H1 (cell line): Measurements from ENCODE around the gene MOK. TPM values are rescaled to one million over a fixed set of nuclear protein-coding genes. Genes with fewer than 3 reads are reported as not detected.

Experiments
- CTCF ChIA-PET: fragments of 300-600 bp; sonication (Branson Sonifier 250); formaldehyde crosslinking; loops from one replicate; lab custom pipeline; 2021; ENCODE audit not compliant: partially characterized antibody; lab: Charles Lee
- POLR2A ChIA-PET: fragments of 300-600 bp; sonication (Branson Sonifier 250); formaldehyde crosslinking; loops from one replicate; lab custom pipeline; 2021; ENCODE audit warnings: inconsistent platforms; ENCODE audit not compliant: partially characterized antibody; lab: Charles Lee
- DNase-seq, 2 experiments: peaks; one replicate each; pipeline versions ENCODE4 v3.0.0 to v3.0.0-alpha.2; 2010 to 2022; ENCODE audit warnings: low spot score in 2 of 2, low read depth in 1 of 2, mixed read lengths in 1 of 2
- FAIRE-seq: peaks from 2 replicates; lab custom pipeline; 2011; peaks lifted over from hg19 to GRCh38; lab: Jason Lieb, UNC
- H2AFZ ChIP-seq: 2 replicates; pipeline ENCODE4 v1.8.1; 2012; ENCODE audit warnings: low read length, inconsistent platforms
- H2AK5ac ChIP-seq: 2 replicates; pipeline ENCODE4 v1.6.1; 2013; ENCODE audit warnings: low read depth, low read length
- H2BK120ac ChIP-seq: replicated peaks from 2 replicates; pipeline ENCODE3; 2013; ENCODE audit warnings: low read depth, low read length, inconsistent platforms
- H2BK12ac ChIP-seq: 2 replicates; pipeline ENCODE4 v1.6.1; 2013; ENCODE audit warnings: low read depth, low read length
- H2BK15ac ChIP-seq: 2 replicates; pipeline ENCODE4 v1.6.1; 2013; ENCODE audit warnings: low read length
- H2BK20ac ChIP-seq: 2 replicates; pipeline ENCODE4 v1.6.1; 2013; ENCODE audit warnings: low read length
- H2BK5ac ChIP-seq: 2 replicates; pipeline ENCODE4 v1.6.1; 2013; ENCODE audit warnings: low read depth, low read length
- H3K14ac ChIP-seq: 2 replicates; pipeline ENCODE4 v1.6.1; 2013; ENCODE audit warnings: inconsistent platforms; ENCODE audit not compliant: insufficient read length
- H3K18ac ChIP-seq: 2 replicates; pipeline ENCODE4 v1.6.1; 2013; ENCODE audit warnings: low read length; ENCODE audit errors: extremely low read depth
- H3K23ac ChIP-seq: 2 replicates; pipeline ENCODE4 v1.6.1; 2013; ENCODE audit warnings: inconsistent platforms; ENCODE audit not compliant: insufficient read length
- H3K23me2 ChIP-seq: 2 replicates; pipeline ENCODE4 v1.6.1; 2013; ENCODE audit warnings: low read depth, low read length
- H3K27ac ChIP-seq: 2 replicates; pipeline ENCODE4 v1.6.1; 2011; ENCODE audit warnings: low read depth, low read length, inconsistent platforms
- H3K27me3 ChIP-seq, 4 experiments: replicated peaks in 1 of 4; 1 replicate in 1 of 4; 2 replicates in 3 of 4; pipeline versions ENCODE4 v1.6.1 to v1.8.1; 2011 to 2013; ENCODE audit warnings: low read length in 3 of 4, mild to moderate bottlenecking in 3 of 4, inconsistent platforms in 2 of 4, mixed read lengths in 2 of 4, moderate library complexity in 1 of 4; ENCODE audit not compliant: control insufficient read depth in 3 of 4, insufficient read depth in 3 of 4; ENCODE audit errors: extremely low read depth in 1 of 4
- H3K36me3 ChIP-seq, 4 experiments: 2 replicates each; pipeline versions ENCODE4 v1.6.1 to v1.8.1; 2011 to 2013; ENCODE audit warnings: mild to moderate bottlenecking in 4 of 4, low read length in 3 of 4, moderate library complexity in 2 of 4, control low read depth in 1 of 4, inconsistent platforms in 1 of 4; ENCODE audit not compliant: insufficient read depth in 4 of 4, control insufficient read depth in 2 of 4
- H3K4ac ChIP-seq: replicated peaks from 2 replicates; pipeline ENCODE3; 2013; ENCODE audit warnings: low read length, low read depth, mixed read lengths, inconsistent platforms; ENCODE audit not compliant: insufficient read length
- H3K4me1 ChIP-seq, 4 experiments: replicated peaks in 1 of 4; 1 replicate in 1 of 4; 2 replicates in 3 of 4; pipeline versions ENCODE4 v1.6.1 to v1.8.1; 2011 to 2013; ENCODE audit warnings: low read length in 3 of 4, inconsistent platforms in 2 of 4, mixed read lengths in 1 of 4; ENCODE audit not compliant: insufficient read depth in 4 of 4, control insufficient read depth in 3 of 4
- H3K4me2 ChIP-seq, 2 experiments: 2 replicates each; pipeline versions ENCODE4 v1.6.1 to v1.8.1; 2011 to 2013; ENCODE audit warnings: low read depth in 2 of 2, low read length in 2 of 2, control low read depth in 1 of 2, inconsistent platforms in 1 of 2, mild to moderate bottlenecking in 1 of 2; ENCODE audit not compliant: insufficient read depth in 1 of 2
- H3K4me3 ChIP-seq, 4 experiments: fragments of 200-600, 300-600 bp in 1 of 4; sonication (generic), shearing (Covaris generic), sonication (Bioruptor Twin) in 1 of 4; 2 replicates each; pipeline versions ENCODE4 v1.5.1 to v1.8.1; 2011 to 2016; ENCODE audit warnings: low read length in 4 of 4, low read depth in 3 of 4, control low read depth in 2 of 4, inconsistent platforms in 2 of 4, mild to moderate bottlenecking in 2 of 4, mixed read lengths in 1 of 4, moderate library complexity in 1 of 4; ENCODE audit not compliant: insufficient read depth in 2 of 4; ENCODE audit errors: extremely low read depth in 1 of 4
- H3K56ac ChIP-seq: replicated peaks from 2 replicates; pipeline ENCODE3; 2013; ENCODE audit warnings: low read depth, mild to moderate bottlenecking, mixed read lengths, low read length, inconsistent platforms; ENCODE audit not compliant: insufficient read length
- H3K79me1 ChIP-seq: 2 replicates; pipeline ENCODE4 v1.6.1; 2013; ENCODE audit warnings: low read depth, low read length, control low read depth
- H3K79me2 ChIP-seq, 2 experiments: 2 replicates each; pipeline versions ENCODE4 v1.6.1 to v1.8.1; 2012 to 2013; ENCODE audit warnings: low read length in 2 of 2, mild to moderate bottlenecking in 2 of 2, inconsistent platforms in 1 of 2; ENCODE audit not compliant: insufficient read depth in 2 of 2, control insufficient read depth in 1 of 2
- H3K9ac ChIP-seq, 4 experiments: replicated peaks in 1 of 4; 1 replicate in 1 of 4; 2 replicates in 3 of 4; pipeline versions ENCODE4 v1.6.1 to v1.8.1; 2011 to 2013; ENCODE audit warnings: low read depth in 3 of 4, low read length in 3 of 4, control low read depth in 2 of 4, mild to moderate bottlenecking in 2 of 4, moderate library complexity in 2 of 4, inconsistent platforms in 1 of 4; ENCODE audit errors: extremely low read depth in 1 of 4
- H3K9me3 ChIP-seq, 2 experiments: 2 replicates each; pipeline versions ENCODE4 v1.6.1 to v1.8.1; 2012 to 2013; ENCODE audit warnings: mild to moderate bottlenecking in 2 of 2, moderate library complexity in 2 of 2, control low read depth in 1 of 2, inconsistent platforms in 1 of 2, low read depth in 1 of 2, low read length in 1 of 2, mixed read lengths in 1 of 2; ENCODE audit not compliant: insufficient read depth in 2 of 2
- H4K20me1 ChIP-seq, 2 experiments: replicated peaks in 1 of 2; 2 replicates each; pipeline versions ENCODE3 to v1.8.1; 2011 to 2013; ENCODE audit warnings: inconsistent platforms in 2 of 2, low read length in 2 of 2, mild to moderate bottlenecking in 1 of 2; ENCODE audit not compliant: insufficient read depth in 2 of 2, control insufficient read depth in 1 of 2
- H4K5ac ChIP-seq: 2 replicates; pipeline ENCODE4 v1.6.1; 2013; ENCODE audit warnings: low read length, low read depth, mixed read lengths, inconsistent platforms; ENCODE audit not compliant: insufficient read length
- H4K8ac ChIP-seq: 2 replicates; pipeline ENCODE4 v1.8.0; 2013; ENCODE audit warnings: mild to moderate bottlenecking, moderate library complexity, low read length, inconsistent platforms; ENCODE audit not compliant: insufficient read depth; ENCODE audit errors: extremely low read depth
- H4K91ac ChIP-seq: replicated peaks from 2 replicates; pipeline ENCODE3; 2013; ENCODE audit warnings: low read length, mixed read lengths, inconsistent platforms; ENCODE audit not compliant: insufficient read length
- BACH1 ChIP-seq: IDR thresholded peaks from 2 replicates; pipeline ENCODE4 v1.6.1; 2012; ENCODE audit warnings: low read length, improper control_type of control experiment
- JUN ChIP-seq: IDR thresholded peaks from 2 replicates; pipeline ENCODE4 v1.6.1; 2011; ENCODE audit warnings: low read depth, mild to moderate bottlenecking, improper control_type of control experiment, low read length
- KDM5A ChIP-seq: fragments of 200-600 bp; IDR thresholded peaks from 2 replicates; pipeline ENCODE4 v1.7.1; 2012; ENCODE audit warnings: mild to moderate bottlenecking, low read length, inconsistent platforms, mixed read lengths
- POLR2A ChIP-seq, 2 experiments: IDR thresholded peaks; 1 replicate in 1 of 2; 2 replicates in 1 of 2; pipeline ENCODE4 v1.6.1; 2011; ENCODE audit warnings: low read depth in 2 of 2, low read length in 2 of 2, mild to moderate bottlenecking in 2 of 2; ENCODE audit errors: control extremely low read depth in 1 of 2
- SUZ12 ChIP-seq: fragments of 200-600 bp; sonication (generic); IDR thresholded peaks from 2 replicates; pipeline ENCODE4 v1.6.1; 2012; ENCODE audit warnings: mild to moderate bottlenecking, inconsistent platforms, low read length, moderate library complexity, mixed read lengths
- TCF12 ChIP-seq: IDR thresholded peaks from 2 replicates; pipeline ENCODE4 v1.6.1; 2011; ENCODE audit warnings: low read depth, mild to moderate bottlenecking, low read length
- WGBS, 2 experiments: shearing (Covaris generic) in 1 of 2; methylation state at CpG; one replicate each; pipeline versions ENCODE4 v1.1.6 to v1.1.7; 2013 to 2015; ENCODE audit warnings: low lambda C conversion rate in 2 of 2, mixed read lengths in 2 of 2, inconsistent platforms in 1 of 2, low coverage in 1 of 2, missing lambda C conversion rate in 1 of 2; ENCODE audit not compliant: insufficient replicate concordance in 2 of 2, insufficient coverage in 1 of 2, insufficient read length in 1 of 2; ENCODE audit errors: extremely low coverage in 1 of 2, missing lambda C conversion rate in 1 of 2; 5-methylcytosine and 5-hydroxymethylcytosine counted together
- polyA plus RNA-seq, 7 experiments: library from polyadenylated mRNA; depleted of rRNA in 3 of 7; stranded (reverse) in 5 of 7; unstranded in 2 of 7; fragments of >200 nt in 5 of 7; fragments of 200-250 nt in 2 of 7; gene quantifications; 1 replicate in 5 of 7; 2 replicates in 1 of 7; 4 replicates in 1 of 7; pipeline versions ENCODE4 v1.2.1 to v1.2.3, GENCODE V29; 2011 to 2013; ENCODE audit warnings: missing spikeins in 2 of 7, mixed read lengths in 2 of 7
- total RNA-seq: library from RNA; stranded (reverse); fragmentation: NEBNext Ultra II Directional; extraction: Animal tissue kit (Norgen Biotek cat#: 25700); gene quantifications from 2 replicates; pipeline ENCODE4 v1.2.1, GENCODE V29; 2021
- TF ChIP-seq, protein P1 (sequence below), 3 experiments: IDR thresholded peaks; 1 replicate in 2 of 3; 2 replicates in 1 of 3; pipeline versions ENCODE4 v1.5.1 to v1.6.1; 2011; ENCODE audit warnings: low read length in 3 of 3, mild to moderate bottlenecking in 3 of 3, inconsistent platforms in 2 of 3, low read depth in 1 of 3, moderate library complexity in 1 of 3; ENCODE audit not compliant: insufficient read depth in 1 of 3; ENCODE audit errors: control extremely low read depth in 1 of 3

The MOK gene
- total and polyA plus RNA-seq, 2 of the 8 experiments (the other 6 are each of a cell fraction or from before 2014, with no cell fraction given) = 2.1 to 2.5 TPM

DNA sequence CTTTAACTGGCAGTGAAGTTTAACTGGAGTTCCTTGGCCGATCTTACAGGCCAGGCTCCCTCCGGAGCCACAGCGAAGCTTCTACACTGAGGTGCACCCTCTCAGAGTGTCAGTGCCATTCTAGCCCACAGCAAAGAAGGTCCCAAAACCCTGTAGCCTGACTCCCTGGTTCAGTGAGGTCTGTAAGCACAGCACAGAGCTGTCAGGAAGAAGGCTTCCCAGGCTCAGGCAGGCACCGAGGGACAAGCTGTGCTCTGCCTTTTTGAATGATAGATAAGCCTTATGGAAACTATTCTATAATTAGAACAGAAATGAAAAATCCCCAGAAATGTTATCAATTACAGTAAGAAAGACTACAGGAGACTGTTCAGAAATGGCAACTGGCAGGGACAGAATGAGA, 40.2 kb downstream of the MOK start:
- H3K4ac ChIP-seq = no peak overlapping the region
- WGBS, 2 experiments = 87% methylated on average over 4 of the region's 4 CpGs; no CpG with 5 or more reads in 1 of the 2 experiments
- H3K18ac ChIP-seq = no peak overlapping the region
- DNase-seq = no peak
- H2BK20ac ChIP-seq = no peak overlapping the region
- ChIA-PET CTCF (interaction anchor here (0.8 to 1.2 kb wide), 5 partner anchors 8 to 44 kb away, joined by 3 to 4 read pairs (median 3); no protein-coding TSS in a partner anchor), POLR2A (interaction anchor here (1.1 kb wide), 1 partner anchor 173 kb away, joined by 3 read pairs; no protein-coding TSS in a partner anchor)
- H3K23me2 ChIP-seq = no peaks in the 10 kb centered on the region
- H4K20me1 ChIP-seq = no peaks in the 10 kb centered on the region
- no peak overlapping the region for H3K56ac ChIP-seq
- no peak overlapping the region for H3K23ac ChIP-seq
- no peaks in the 10 kb centered on the region for H3K9me3 ChIP-seq
- no peaks in the 10 kb centered on the region for H3K79me1 ChIP-seq
- H2AK5ac ChIP-seq = no peak overlapping the region
- H4K8ac ChIP-seq = no peak overlapping the region
- no peak overlapping the region for H3K14ac ChIP-seq
- no peaks in the 10 kb centered on the region for H3K36me3 ChIP-seq
- no peak overlapping the region for H3K9ac ChIP-seq
- H2BK12ac ChIP-seq = no peak overlapping the region; the same call in 1 of the 2 replicates
- H2AFZ ChIP-seq = no peak overlapping the region
- no peak overlapping the region for H2BK15ac ChIP-seq
- H2BK5ac ChIP-seq = no peak overlapping the region
- no peaks in the 10 kb centered on the region for H3K27me3 ChIP-seq
- H4K5ac ChIP-seq = no peak overlapping the region
- no peak overlapping the region for H3K4me2 ChIP-seq
- no peak overlapping the region for H3K27ac ChIP-seq
- H3K79me2 ChIP-seq = no peaks in the 10 kb centered on the region
- H3K4me1 ChIP-seq = peaks cover 0 to 3% (median 2%) of the 10 kb centered on the region in 4 experiments; a peak in 2 of 7 replicates
- no peak for FAIRE-seq
- no peak overlapping the region for H2BK120ac ChIP-seq
- no peak overlapping the region for H3K4me3 ChIP-seq
- H4K91ac ChIP-seq = no peak overlapping the region
- TF ChIP-seq SUZ12 = no peak
- no peak for TF ChIP-seq BACH1
- TF ChIP-seq TCF12 = no peak
- TF ChIP-seq POLR2A (IDR thresholded peaks at IDR 0.05; ENCODE audit: control extremely low read depth in 1 of 2, low read depth in 2 of 2, low read length in 2 of 2) = no peak
- TF ChIP-seq JUN = no peak
- TF ChIP-seq KDM5A = no peak
- TF ChIP-seq, protein P1, sequence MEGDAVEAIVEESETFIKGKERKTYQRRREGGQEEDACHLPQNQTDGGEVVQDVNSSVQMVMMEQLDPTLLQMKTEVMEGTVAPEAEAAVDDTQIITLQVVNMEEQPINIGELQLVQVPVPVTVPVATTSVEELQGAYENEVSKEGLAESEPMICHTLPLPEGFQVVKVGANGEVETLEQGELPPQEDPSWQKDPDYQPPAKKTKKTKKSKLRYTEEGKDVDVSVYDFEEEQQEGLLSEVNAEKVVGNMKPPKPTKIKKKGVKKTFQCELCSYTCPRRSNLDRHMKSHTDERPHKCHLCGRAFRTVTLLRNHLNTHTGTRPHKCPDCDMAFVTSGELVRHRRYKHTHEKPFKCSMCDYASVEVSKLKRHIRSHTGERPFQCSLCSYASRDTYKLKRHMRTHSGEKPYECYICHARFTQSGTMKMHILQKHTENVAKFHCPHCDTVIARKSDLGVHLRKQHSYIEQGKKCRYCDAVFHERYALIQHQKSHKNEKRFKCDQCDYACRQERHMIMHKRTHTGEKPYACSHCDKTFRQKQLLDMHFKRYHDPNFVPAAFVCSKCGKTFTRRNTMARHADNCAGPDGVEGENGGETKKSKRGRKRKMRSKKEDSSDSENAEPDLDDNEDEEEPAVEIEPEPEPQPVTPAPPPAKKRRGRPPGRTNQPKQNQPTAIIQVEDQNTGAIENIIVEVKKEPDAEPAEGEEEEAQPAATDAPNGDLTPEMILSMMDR (IDR thresholded peaks at IDR 0.05; ENCODE audit: control extremely low read depth in 1 of 3, insufficient read depth in 1 of 3, low read depth in 1 of 3, low read length in 3 of 3) = no peak
